NT2/D1 (cell line): ENCODE results near the gene CPEB1.

Experiments
- SUZ12 ChIP-seq: IDR thresholded peaks from 2 replicates; pipeline ENCODE4 v1.6.1; 2011; ENCODE audit not compliant: insufficient read length, insufficient read depth; ENCODE audit errors: extremely low read depth
- YY1 ChIP-seq: IDR thresholded peaks from 2 replicates; pipeline ENCODE4 v1.6.1; 2011; ENCODE audit not compliant: insufficient read length, insufficient read depth
- ZNF274 ChIP-seq: IDR thresholded peaks from 2 replicates; pipeline ENCODE4 v1.6.1; 2011; ENCODE audit warnings: mild to moderate bottlenecking, low read depth, low read length

GRCh38 chr15:82597815-82598214, 49.3 kb downstream of the CPEB1 start:
- TF ChIP-seq YY1 = no peak
- TF ChIP-seq ZNF274 = no peak
- TF ChIP-seq SUZ12 = no peak
